ENCODE data around the gene ZNF683.
"Not testable (repeated sequence)": the region's sequence is repeated elsewhere in the genome, so short reads cannot be mapped to it uniquely, and the experiment has no call there.

The ZNF683 gene

DNA sequence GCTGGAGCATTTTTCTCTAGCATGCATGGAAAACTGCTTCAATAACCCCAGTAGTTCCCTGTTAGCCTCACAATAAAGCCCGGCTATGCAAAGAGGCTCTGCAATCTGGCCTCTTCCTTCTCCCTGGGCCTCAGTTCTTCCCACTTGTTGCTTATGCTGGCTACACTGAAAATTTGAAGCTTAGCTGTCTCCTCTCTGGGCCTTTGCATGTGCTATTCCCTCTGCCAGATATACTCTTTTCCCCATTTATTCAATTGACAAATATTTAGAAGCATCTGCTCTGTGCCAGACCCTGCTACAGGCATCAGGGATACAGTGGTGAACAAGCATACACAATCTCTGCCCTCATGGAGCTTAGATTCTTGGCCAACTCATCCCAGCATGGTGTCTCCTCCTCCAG lies 33.9 kb downstream of the ZNF683 start:
- Histone ChIP-seq H3K27ac (ENCODE audit: low read depth, low read length) (no peak overlapping the region), H3K36me3 (ENCODE audit: control insufficient read depth, insufficient read depth, low read length) (no peaks in the 10 kb centered on the region), H3K27me3 (ENCODE audit: control insufficient read depth, insufficient read depth, low read length) (peaks cover 3% of the 10 kb centered on the region), H3K4me1 (ENCODE audit: control insufficient read depth, insufficient read depth, low read length) (no peaks in the 10 kb centered on the region), H3K4me3 (ENCODE audit: low read length) (no peak overlapping the region), H3K9ac (ENCODE audit: low read length) (no peak overlapping the region)

DNA sequence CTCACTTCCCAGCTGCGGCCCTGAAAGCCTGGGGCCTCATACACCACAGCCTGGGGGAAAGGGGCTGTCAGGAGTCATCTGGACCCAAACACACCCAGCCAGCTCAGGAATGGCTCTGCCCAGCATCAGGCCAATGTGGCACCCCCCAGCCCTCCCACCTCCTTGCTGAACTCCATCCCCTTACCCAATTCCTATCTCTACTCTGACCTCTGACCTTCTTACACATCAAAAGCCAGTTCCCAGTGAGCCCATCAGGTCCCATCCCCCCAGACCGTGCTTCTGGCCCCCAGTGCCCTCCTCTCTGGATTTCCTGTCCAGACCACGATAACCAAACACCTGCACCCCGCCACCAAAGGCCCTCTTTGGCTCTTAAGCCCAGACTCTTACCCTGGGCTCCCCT lies 34.9 kb downstream of the ZNF683 start:
- Histone ChIP-seq H3K27me3 (ENCODE audit: control insufficient read depth, insufficient read depth, low read length) (peaks cover 3% of the 10 kb centered on the region), H3K4me1 (ENCODE audit: control insufficient read depth, insufficient read depth, low read length) (no peaks in the 10 kb centered on the region), H3K9ac (ENCODE audit: low read length) (no peak overlapping the region), H3K36me3 (ENCODE audit: control insufficient read depth, insufficient read depth, low read length) (no peaks in the 10 kb centered on the region), H3K4me3 (ENCODE audit: low read length) (no peak overlapping the region), H3K27ac (ENCODE audit: low read depth, low read length) (no peak overlapping the region)

DNA sequence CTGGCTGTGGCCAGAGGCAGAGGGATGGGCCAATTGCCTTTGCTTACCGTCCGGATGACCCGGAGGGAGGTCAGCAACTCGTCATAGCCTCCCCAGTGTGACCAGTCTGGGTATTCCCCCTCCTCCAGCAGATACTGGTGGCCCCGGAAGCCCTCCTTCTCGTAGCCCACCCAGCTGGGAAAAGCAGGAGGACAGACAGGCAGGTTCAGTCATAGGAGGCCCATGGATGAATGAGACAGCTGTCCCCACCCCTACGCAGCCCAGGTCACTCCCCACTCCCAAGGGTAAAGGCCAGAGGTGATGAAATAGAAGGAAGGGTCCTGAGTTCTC lies 35.4 kb downstream of the ZNF683 start:
- Histone ChIP-seq H3K4me3 (ENCODE audit: low read length) (no peak overlapping the region), H3K36me3 (ENCODE audit: control insufficient read depth, insufficient read depth, low read length) (no peaks in the 10 kb centered on the region), H3K9ac (ENCODE audit: low read length) (no peak overlapping the region), H3K27me3 (ENCODE audit: control insufficient read depth, insufficient read depth, low read length) (peaks cover 3% of the 10 kb centered on the region), H3K4me1 (ENCODE audit: control insufficient read depth, insufficient read depth, low read length) (no peaks in the 10 kb centered on the region), H3K27ac (ENCODE audit: low read depth, low read length) (no peak overlapping the region)

DNA sequence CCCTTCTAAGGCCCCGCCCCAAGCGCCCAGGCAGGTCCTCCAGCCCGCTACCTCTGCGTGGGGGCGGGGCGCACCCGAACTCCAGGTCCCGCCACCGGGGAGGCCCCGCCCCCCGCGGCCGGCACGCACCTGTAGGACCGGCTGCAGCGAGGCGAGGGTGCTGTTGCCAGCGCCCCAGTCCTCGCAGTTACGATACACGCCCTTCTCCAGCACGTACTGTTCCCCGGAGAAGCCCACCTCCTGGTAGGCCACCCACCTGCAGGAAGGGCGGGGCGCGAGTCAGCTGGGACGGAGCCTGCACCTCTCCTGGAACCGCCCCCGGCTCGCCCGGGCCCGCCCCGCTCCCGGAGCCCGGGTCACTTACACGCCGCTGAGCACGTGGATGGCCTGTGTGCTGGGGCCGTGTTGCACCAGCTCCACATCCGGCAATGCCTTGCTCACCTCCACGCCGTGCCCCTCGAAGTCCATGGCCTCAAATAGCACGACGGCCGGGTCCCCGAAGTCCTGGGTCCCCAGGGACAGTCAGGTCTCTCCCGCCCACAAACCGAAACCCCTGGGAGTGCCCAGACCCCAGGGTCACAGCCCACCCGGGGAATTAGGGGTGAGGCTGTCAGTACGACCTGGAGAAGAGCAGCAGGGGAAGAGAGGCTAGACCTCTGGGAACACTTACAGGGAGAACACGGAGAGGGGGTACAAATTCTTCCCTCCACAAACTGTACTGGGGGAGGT lies 35.9 kb downstream of the ZNF683 start:
- H3K27me3 ChIP-seq (ENCODE audit: control insufficient read depth, insufficient read depth, low read length), result peaks cover 3% of the 10 kb centered on the region
- no peak overlapping the region for H3K9ac ChIP-seq (ENCODE audit: low read length)
- H3K36me3 ChIP-seq (ENCODE audit: control insufficient read depth, insufficient read depth, low read length), result no peaks in the 10 kb centered on the region
- H3K27ac ChIP-seq (ENCODE audit: low read depth, low read length), result no peak overlapping the region
- H3K4me1 ChIP-seq (ENCODE audit: control insufficient read depth, insufficient read depth, low read length), result no peaks in the 10 kb centered on the region
- peak overlapping the region; percentile 63 for H3K4me3 ChIP-seq (ENCODE audit: low read length)

DNA sequence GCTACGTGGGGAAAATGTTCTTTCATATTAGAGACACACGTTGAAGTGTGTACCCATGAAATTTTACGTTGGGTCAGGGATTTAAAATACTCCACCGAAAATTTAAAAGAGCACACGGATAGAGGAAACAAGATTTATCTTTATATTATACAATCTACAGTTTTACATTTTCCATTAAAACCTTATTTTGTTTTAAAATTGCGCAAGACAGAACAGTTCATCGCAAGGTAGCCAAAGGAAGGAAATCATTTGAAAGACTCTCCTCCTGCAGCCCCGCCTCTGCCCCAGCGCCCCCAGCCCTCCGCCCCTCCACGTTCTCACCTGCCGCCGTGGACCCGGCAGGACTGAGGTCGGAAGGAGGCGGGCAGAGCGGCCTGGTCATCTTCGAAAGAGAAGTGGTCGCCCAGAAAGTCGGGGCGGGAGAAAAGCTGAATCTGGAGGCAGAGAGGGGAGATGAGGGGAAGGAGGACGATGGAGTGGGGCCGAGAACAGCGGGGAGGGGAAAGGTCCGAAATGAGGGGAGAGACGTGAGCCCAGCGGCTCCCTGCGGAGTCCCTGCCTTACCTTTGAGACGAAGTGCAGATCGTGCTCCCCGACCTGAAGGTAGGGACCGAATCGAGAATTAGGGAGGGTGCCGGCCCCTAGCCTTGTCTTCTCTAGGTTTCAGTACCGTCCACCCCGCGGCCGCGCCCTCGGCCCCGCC lies 36.6 kb downstream of the ZNF683 start:
- H3K27me3 ChIP-seq (ENCODE audit: control insufficient read depth, insufficient read depth, low read length), result peaks cover 3% of the 10 kb centered on the region
- no peak overlapping the region for H3K27ac ChIP-seq (ENCODE audit: low read depth, low read length)
- no peak overlapping the region for H3K9ac ChIP-seq (ENCODE audit: low read length)
- peak overlapping the region; percentile 63 for H3K4me3 ChIP-seq (ENCODE audit: low read length)
- no peaks in the 10 kb centered on the region for H3K36me3 ChIP-seq (ENCODE audit: control insufficient read depth, insufficient read depth, low read length)
- H3K4me1 ChIP-seq (ENCODE audit: control insufficient read depth, insufficient read depth, low read length), result no peaks in the 10 kb centered on the region

DNA sequence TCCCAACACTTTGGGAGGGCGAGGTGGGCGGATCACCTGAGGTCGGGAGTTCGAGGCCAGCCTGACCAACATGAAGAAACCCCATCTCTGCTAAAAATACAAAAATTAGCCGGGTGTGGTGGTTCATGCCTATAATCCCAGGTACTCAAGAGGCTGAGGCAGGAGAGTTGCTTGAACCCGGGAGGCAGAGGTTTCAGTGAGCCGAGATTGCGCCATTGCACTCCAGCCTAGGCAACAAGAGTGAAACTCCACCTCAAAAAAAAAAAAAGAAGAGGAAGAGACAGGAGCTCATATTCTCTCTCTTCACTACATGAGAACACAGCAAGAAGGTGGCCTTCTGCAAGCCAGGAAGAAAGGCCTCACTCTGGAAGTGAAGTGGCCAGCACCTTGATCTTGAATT lies 39.2 kb downstream of the ZNF683 start:
- not testable (repeated sequence) for H3K27ac ChIP-seq (ENCODE audit: low read depth, low read length); H3K4me1 ChIP-seq (ENCODE audit: control insufficient read depth, insufficient read depth, low read length); H3K9ac ChIP-seq (ENCODE audit: low read length); H3K36me3 ChIP-seq (ENCODE audit: control insufficient read depth, insufficient read depth, low read length); H3K27me3 ChIP-seq (ENCODE audit: control insufficient read depth, insufficient read depth, low read length); H3K4me3 ChIP-seq (ENCODE audit: low read length)

DNA sequence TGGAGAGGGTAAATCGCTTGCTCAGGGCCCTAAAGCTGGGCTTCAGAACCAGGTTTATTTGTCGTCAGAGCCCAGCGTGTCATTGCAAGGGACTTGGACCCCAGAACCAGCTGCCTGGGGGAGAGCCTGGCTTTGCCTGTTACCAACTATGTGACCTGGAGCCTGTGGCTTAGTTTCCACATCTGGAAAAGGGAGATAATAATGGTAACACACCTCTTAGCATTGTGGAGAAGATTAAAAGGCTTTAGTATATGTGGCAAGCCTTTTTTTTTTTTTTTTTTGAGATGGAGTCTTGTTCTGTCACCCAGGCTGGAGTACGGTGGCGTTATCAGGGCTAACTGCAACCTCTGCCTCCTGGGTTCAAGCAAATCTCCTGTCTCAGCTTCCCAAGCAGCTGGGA lies 42.3 kb downstream of the ZNF683 start:
- H3K27ac ChIP-seq (ENCODE audit: low read depth, low read length), result no peak overlapping the region
- no peak overlapping the region for H3K4me3 ChIP-seq (ENCODE audit: low read length)
- H3K36me3 ChIP-seq (ENCODE audit: control insufficient read depth, insufficient read depth, low read length), result no peaks in the 10 kb centered on the region
- H3K4me1 ChIP-seq (ENCODE audit: control insufficient read depth, insufficient read depth, low read length), result no peaks in the 10 kb centered on the region
- no peak overlapping the region for H3K9ac ChIP-seq (ENCODE audit: low read length)
- H3K27me3 ChIP-seq (ENCODE audit: control insufficient read depth, insufficient read depth, low read length), result peaks cover 3% of the 10 kb centered on the region

DNA sequence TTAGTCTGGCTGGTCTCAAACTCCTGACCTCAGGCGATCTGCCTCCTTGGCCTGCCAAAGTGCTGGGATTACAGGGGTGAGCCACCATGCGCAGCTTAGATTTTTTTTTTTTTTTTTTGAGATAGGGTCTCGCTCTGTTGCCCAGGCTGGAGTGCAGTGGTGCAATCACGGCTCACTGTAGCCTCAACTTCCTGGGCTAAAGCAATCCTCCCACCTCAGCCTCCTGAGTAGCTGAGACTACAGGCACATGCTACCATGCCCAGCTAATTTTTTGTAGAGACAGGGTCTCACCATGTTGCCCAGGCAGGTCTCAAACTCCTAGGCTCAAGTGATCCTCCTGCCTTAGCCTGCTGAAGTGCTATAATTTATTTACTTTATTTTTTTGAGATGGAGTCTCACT lies 43.2 kb downstream of the ZNF683 start:
- H3K27me3 ChIP-seq (ENCODE audit: control insufficient read depth, insufficient read depth, low read length); H3K36me3 ChIP-seq (ENCODE audit: control insufficient read depth, insufficient read depth, low read length); H3K4me1 ChIP-seq (ENCODE audit: control insufficient read depth, insufficient read depth, low read length); H3K4me3 ChIP-seq (ENCODE audit: low read length); H3K27ac ChIP-seq (ENCODE audit: low read depth, low read length); H3K9ac ChIP-seq (ENCODE audit: low read length): not testable (repeated sequence)

DNA sequence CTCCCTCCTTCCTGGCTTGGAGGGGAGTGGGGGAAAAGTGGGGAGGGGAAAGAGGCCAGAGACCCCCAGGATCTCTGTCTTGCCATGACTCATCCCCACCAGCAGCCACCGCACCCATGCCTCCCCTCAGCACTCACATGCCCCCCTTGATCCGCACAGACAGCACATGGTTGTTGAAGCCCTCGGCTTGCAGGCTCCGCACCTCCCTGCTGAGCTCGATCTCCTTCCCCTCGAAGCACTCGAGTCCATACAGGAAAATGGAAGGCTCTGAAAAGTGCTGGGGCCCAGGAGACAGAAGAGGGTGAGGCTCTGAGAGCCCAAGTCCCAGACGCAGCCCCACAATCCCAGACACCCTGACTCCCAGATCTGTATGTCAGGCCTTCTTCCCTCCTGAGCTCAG lies 44.0 kb downstream of the ZNF683 start:
- H3K36me3 ChIP-seq (ENCODE audit: control insufficient read depth, insufficient read depth, low read length), result no peaks in the 10 kb centered on the region
- peaks cover 3% of the 10 kb centered on the region for H3K27me3 ChIP-seq (ENCODE audit: control insufficient read depth, insufficient read depth, low read length)
- no peak overlapping the region for H3K9ac ChIP-seq (ENCODE audit: low read length)
- no peaks in the 10 kb centered on the region for H3K4me1 ChIP-seq (ENCODE audit: control insufficient read depth, insufficient read depth, low read length)
- no peak overlapping the region for H3K27ac ChIP-seq (ENCODE audit: low read depth, low read length)
- H3K4me3 ChIP-seq (ENCODE audit: low read length), result no peak overlapping the region

DNA sequence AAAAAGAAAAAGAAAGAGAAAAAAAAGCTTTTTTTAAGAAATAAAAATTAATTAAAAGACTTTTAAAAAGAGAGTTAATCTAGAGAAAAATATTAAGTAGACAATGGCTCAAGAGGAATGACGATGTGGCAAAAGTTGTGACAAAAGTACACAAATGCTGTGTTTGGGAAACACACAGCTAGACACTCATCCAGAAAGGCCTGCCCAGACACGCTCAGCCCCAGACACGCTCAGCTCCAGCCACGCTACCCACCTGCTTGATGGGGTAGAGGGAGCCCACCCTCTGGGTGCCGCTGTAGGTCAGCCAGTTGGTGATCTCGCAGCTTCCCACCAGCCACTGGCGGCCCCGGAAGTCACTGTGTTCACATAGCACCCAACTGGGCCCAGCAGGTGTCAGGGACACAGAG lies 44.6 kb downstream of the ZNF683 start:
- no peak overlapping the region for H3K4me3 ChIP-seq (ENCODE audit: low read length)
- no peaks in the 10 kb centered on the region for H3K4me1 ChIP-seq (ENCODE audit: control insufficient read depth, insufficient read depth, low read length)
- H3K36me3 ChIP-seq (ENCODE audit: control insufficient read depth, insufficient read depth, low read length), result no peaks in the 10 kb centered on the region
- peaks cover 3% of the 10 kb centered on the region for H3K27me3 ChIP-seq (ENCODE audit: control insufficient read depth, insufficient read depth, low read length)
- H3K9ac ChIP-seq (ENCODE audit: low read length), result no peak overlapping the region
- H3K27ac ChIP-seq (ENCODE audit: low read depth, low read length), result no peak overlapping the region

DNA sequence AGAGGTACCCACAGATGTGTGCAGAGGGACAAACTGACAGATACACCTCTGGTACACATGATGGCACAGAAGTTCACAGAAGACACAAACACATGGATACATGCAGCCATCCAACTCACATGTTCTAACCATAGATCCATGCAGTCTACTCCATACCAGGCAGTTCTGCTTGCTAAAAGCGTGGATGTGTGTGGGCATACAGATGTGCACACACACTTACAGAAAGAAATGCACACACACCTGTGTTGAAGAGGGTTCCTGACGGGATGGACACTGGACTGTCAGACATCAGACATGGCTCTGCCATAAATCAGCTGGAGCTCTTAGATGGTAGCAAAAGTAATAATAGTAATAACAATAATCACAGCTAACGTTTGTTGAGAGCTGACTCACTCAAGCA lies 48.0 kb downstream of the ZNF683 start:
- no peak overlapping the region for H3K4me3 ChIP-seq (ENCODE audit: low read length)
- H3K4me1 ChIP-seq (ENCODE audit: control insufficient read depth, insufficient read depth, low read length), result peaks cover 2% of the 10 kb centered on the region
- peaks cover 10% of the 10 kb centered on the region for H3K27me3 ChIP-seq (ENCODE audit: control insufficient read depth, insufficient read depth, low read length)

DNA sequence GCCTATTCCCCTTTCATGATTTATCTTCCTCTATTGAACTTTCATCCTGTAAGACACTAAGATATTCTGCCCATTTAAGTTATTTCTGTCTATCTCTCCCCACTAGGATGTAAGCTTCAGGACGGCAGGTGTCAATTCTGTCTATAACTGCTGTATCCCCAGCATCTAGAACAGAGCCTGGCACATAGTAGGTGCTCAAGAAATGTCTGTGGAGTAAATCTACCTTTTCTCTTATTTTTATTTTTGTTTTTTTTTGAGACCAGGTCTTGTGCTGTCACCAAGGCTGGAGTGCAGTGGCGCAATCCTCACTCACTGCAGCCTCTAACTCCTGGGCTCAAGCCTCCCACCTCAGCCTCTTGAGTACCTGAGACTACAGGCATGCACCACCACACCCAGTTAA lies 49.2 kb downstream of the ZNF683 start:
- Histone ChIP-seq H3K4me3 (ENCODE audit: low read length) (no peak overlapping the region), H3K27ac (ENCODE audit: low read depth, low read length) (no peak overlapping the region), H3K36me3 (ENCODE audit: control insufficient read depth, insufficient read depth, low read length) (no peaks in the 10 kb centered on the region), H3K9ac (ENCODE audit: low read length) (no peak overlapping the region), H3K4me1 (ENCODE audit: control insufficient read depth, insufficient read depth, low read length) (peaks cover 2% of the 10 kb centered on the region), H3K27me3 (ENCODE audit: control insufficient read depth, insufficient read depth, low read length) (peaks cover 10% of the 10 kb centered on the region)

More for the DNA sequence above, 48.0 kb downstream of the ZNF683 start:
- H3K36me3 ChIP-seq (ENCODE audit: control insufficient read depth, insufficient read depth, low read length), result no peaks in the 10 kb centered on the region
- H3K27ac ChIP-seq (ENCODE audit: low read depth, low read length), result no peak overlapping the region
- no peak overlapping the region for H3K9ac ChIP-seq (ENCODE audit: low read length)

DNA sequence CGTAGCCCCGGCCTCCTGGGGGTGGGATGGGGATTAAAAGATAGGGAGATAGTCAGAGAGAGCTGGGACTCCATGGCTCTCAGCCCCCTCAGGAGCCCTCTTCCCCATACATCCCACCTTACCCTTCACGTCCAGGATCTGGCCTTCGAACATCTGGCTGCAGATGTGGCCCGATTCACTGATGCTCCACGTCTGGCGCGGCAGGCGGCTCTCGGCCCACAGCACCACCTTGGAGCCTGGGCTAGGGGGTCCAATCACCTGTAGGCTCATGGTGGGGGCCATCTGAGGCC lies 50.6 kb downstream of the ZNF683 start:
- Histone ChIP-seq H3K27me3 (ENCODE audit: control insufficient read depth, insufficient read depth, low read length) (peaks cover 10% of the 10 kb centered on the region), H3K4me1 (ENCODE audit: control insufficient read depth, insufficient read depth, low read length) (peaks cover 2% of the 10 kb centered on the region), H3K4me3 (ENCODE audit: low read length) (no peak overlapping the region), H3K9ac (ENCODE audit: low read length) (no peak overlapping the region), H3K27ac (ENCODE audit: low read depth, low read length) (no peak overlapping the region), H3K36me3 (ENCODE audit: control insufficient read depth, insufficient read depth, low read length) (no peaks in the 10 kb centered on the region)
